HL-60 (cell line): ENCODE data around the gene TPCN2.

Source experiments
- GABPA ChIP-seq: IDR thresholded peaks from 2 replicates; pipeline ENCODE4 v1.6.1; 2012; ENCODE audit warnings: low read depth
- POLR2AphosphoS5 ChIP-seq: IDR thresholded peaks from 2 replicates; pipeline ENCODE4 v1.6.1; 2012; ENCODE audit warnings: low read depth
- SPI1 ChIP-seq: IDR thresholded peaks from 2 replicates; pipeline ENCODE4 v1.6.1; 2012; ENCODE audit warnings: low read depth, mild to moderate bottlenecking, borderline replicate concordance
- TF ChIP-seq, protein P1 (sequence below): IDR thresholded peaks from one replicate; pipeline ENCODE4 v1.5.1; 2011; ENCODE audit warnings: low read length, control low read depth, inconsistent platforms; ENCODE audit not compliant: insufficient read depth
- TF ChIP-seq, protein P2 (sequence below): IDR thresholded peaks from 2 replicates; pipeline ENCODE4 v1.6.1; 2012; ENCODE audit warnings: low read depth; ENCODE audit not compliant: insufficient replicate concordance

DNA sequence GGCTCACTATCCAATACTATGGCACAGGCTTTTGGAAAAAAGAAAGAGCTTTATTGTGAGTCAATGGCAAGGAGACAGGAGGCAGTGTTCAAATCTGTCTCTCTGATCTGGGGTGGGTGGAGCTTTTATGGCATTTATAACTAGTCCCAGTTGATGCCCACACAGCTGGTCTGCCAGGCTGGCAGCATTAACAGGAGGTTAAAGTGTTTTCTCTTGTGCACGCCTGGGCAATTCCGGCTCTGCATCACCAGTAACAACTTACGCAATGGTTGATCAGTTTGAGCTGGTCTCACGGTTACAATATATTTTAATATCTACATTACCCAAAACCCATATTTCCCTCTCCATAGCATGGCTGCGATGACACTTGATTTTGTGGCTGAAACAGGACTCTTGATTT is 91.9 kb downstream of the TPCN2 start:
- TF ChIP-seq, protein P1, sequence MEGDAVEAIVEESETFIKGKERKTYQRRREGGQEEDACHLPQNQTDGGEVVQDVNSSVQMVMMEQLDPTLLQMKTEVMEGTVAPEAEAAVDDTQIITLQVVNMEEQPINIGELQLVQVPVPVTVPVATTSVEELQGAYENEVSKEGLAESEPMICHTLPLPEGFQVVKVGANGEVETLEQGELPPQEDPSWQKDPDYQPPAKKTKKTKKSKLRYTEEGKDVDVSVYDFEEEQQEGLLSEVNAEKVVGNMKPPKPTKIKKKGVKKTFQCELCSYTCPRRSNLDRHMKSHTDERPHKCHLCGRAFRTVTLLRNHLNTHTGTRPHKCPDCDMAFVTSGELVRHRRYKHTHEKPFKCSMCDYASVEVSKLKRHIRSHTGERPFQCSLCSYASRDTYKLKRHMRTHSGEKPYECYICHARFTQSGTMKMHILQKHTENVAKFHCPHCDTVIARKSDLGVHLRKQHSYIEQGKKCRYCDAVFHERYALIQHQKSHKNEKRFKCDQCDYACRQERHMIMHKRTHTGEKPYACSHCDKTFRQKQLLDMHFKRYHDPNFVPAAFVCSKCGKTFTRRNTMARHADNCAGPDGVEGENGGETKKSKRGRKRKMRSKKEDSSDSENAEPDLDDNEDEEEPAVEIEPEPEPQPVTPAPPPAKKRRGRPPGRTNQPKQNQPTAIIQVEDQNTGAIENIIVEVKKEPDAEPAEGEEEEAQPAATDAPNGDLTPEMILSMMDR = no peak
- TF ChIP-seq POLR2AphosphoS5 (no peak), GABPA (no peak), SPI1 (no peak)
- TF ChIP-seq, protein P2, sequence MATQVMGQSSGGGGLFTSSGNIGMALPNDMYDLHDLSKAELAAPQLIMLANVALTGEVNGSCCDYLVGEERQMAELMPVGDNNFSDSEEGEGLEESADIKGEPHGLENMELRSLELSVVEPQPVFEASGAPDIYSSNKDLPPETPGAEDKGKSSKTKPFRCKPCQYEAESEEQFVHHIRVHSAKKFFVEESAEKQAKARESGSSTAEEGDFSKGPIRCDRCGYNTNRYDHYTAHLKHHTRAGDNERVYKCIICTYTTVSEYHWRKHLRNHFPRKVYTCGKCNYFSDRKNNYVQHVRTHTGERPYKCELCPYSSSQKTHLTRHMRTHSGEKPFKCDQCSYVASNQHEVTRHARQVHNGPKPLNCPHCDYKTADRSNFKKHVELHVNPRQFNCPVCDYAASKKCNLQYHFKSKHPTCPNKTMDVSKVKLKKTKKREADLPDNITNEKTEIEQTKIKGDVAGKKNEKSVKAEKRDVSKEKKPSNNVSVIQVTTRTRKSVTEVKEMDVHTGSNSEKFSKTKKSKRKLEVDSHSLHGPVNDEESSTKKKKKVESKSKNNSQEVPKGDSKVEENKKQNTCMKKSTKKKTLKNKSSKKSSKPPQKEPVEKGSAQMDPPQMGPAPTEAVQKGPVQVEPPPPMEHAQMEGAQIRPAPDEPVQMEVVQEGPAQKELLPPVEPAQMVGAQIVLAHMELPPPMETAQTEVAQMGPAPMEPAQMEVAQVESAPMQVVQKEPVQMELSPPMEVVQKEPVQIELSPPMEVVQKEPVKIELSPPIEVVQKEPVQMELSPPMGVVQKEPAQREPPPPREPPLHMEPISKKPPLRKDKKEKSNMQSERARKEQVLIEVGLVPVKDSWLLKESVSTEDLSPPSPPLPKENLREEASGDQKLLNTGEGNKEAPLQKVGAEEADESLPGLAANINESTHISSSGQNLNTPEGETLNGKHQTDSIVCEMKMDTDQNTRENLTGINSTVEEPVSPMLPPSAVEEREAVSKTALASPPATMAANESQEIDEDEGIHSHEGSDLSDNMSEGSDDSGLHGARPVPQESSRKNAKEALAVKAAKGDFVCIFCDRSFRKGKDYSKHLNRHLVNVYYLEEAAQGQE = no peak
